ENCODE measurements around the gene CACNA1F. TPM values are rescaled to one million over a fixed set of nuclear protein-coding genes. Genes with fewer than 3 reads are reported as not detected.
"Not testable (repeated sequence)": the region's sequence is repeated elsewhere in the genome, so short reads cannot be mapped to it uniquely, and the experiment has no call there.

Gene CACNA1F
- polyA plus RNA-seq, 3 donors: 0.73 TPM; not detected in 2

GRCh38 chrX:49174723-49175122 is 58.4 kb downstream of the CACNA1F start:
- Histone ChIP-seq H3K36me3 (replicated peaks in 1 of 2; ENCODE audit: control insufficient read depth in 1 of 2, insufficient read depth in 2 of 2, low read length in 2 of 2) (peaks cover 35 to 50% of the 10 kb centered on the region in 2 donors), H3K4me3 (replicated peaks in 1 of 3; ENCODE audit: low read depth in 2 of 3, low read length in 3 of 3) (no peak overlapping the region), H3K9me3 (replicated peaks in 1 of 2; ENCODE audit: control insufficient read depth in 1 of 2, insufficient read depth in 1 of 2, low read length in 2 of 2) (no peaks in the 10 kb centered on the region), H3K4me1 (ENCODE audit: control insufficient read depth in 1 of 2, insufficient read depth in 2 of 2, low read length in 2 of 2) (peaks cover 58 to 71% of the 10 kb centered on the region in 2 donors), H4K20me1 (ENCODE audit: insufficient read depth, low read length) (peaks cover 11% of the 10 kb centered on the region), H2AFZ (ENCODE audit: insufficient read depth, low read depth, low read length, poor library complexity, severe bottlenecking) (no peak overlapping the region), H3K79me2 (ENCODE audit: insufficient read depth, low read length) (peaks cover 46% of the 10 kb centered on the region), H3K27ac (ENCODE audit: low read depth in 1 of 2, low read length in 2 of 2) (no peak overlapping the region), H3K4me2 (replicated peaks; ENCODE audit: extremely low read depth, low read length, poor library complexity, severe bottlenecking) (no peak overlapping the region), H3K27me3 (ENCODE audit: control insufficient read depth in 2 of 2, insufficient read depth in 2 of 2, low read length in 2 of 2) (no peaks in the 10 kb centered on the region), H3K9ac (ENCODE audit: insufficient read depth, low read length, poor library complexity, severe bottlenecking) (no peak overlapping the region)
- intact Hi-C loops (cut with micrococcal nuclease): no loop called here
- DNase-seq: no peak
- peak overlapping the region in 5 of 7 donors; percentile 3 to 74 (median 55) for H3K27ac Mint-ChIP-seq
- H3K27me3 Mint-ChIP-seq (ENCODE audit: low read depth in 3 of 3): peaks cover 0 to 5% (median 0%) of the 10 kb centered on the region in 3 donors
- no peak for TF ChIP-seq CTCF (IDR thresholded peaks at IDR 0.05)
- peaks cover 34 to 49% of the 10 kb centered on the region in 2 donors for H3K36me3 Mint-ChIP-seq
- H3K4me1 Mint-ChIP-seq: peaks cover 54% of the 10 kb centered on the region
- WGBS (ENCODE audit: insufficient coverage): no CpG with 5 or more reads among the region's 3 CpGs
- H3K4me3 Mint-ChIP-seq: no peak overlapping the region
- H3K9me3 Mint-ChIP-seq: peaks cover 0 to 30% (median 17%) of the 10 kb centered on the region in 7 donors

- H3K9me3 ChIP-seq (replicated peaks in 1 of 2; ENCODE audit: control insufficient read depth in 1 of 2, insufficient read depth in 1 of 2, low read length in 2 of 2); intact Hi-C loops (cut with micrococcal nuclease); DNase-seq; H2AFZ ChIP-seq (ENCODE audit: insufficient read depth, low read depth, low read length, poor library complexity, severe bottlenecking); H3K27me3 ChIP-seq (ENCODE audit: control insufficient read depth in 2 of 2, insufficient read depth in 2 of 2, low read length in 2 of 2); H3K27me3 Mint-ChIP-seq (ENCODE audit: low read depth in 3 of 3): not testable (repeated sequence)
- H3K36me3 ChIP-seq (replicated peaks in 1 of 2; ENCODE audit: control insufficient read depth in 1 of 2, insufficient read depth in 2 of 2, low read length in 2 of 2): peaks cover 24 to 38% of the 10 kb centered on the region in 2 donors
- H3K27ac ChIP-seq (ENCODE audit: low read depth in 1 of 2, low read length in 2 of 2): peak overlapping the region; percentile 17 to 97
- Mint-ChIP-seq H3K36me3 (peaks cover 25 to 39% of the 10 kb centered on the region in 2 donors), H3K4me3 (peak overlapping the region in 1 of 2 donors; percentile 86), H3K9me3 (peaks cover 0 to 30% (median 17%) of the 10 kb centered on the region in 7 donors), H3K4me1 (peaks cover 64% of the 10 kb centered on the region), H3K27ac (peak overlapping the region; percentile 89 to 98 (median 92))
- no CpG with 5 or more reads among the region's 8 CpGs for WGBS (ENCODE audit: insufficient coverage)
- H3K4me3 ChIP-seq (replicated peaks in 1 of 3; ENCODE audit: low read depth in 2 of 3, low read length in 3 of 3): peak overlapping the region in 1 of 3 experiments; percentile 85
- H3K9ac ChIP-seq (ENCODE audit: insufficient read depth, low read length, poor library complexity, severe bottlenecking): peak overlapping the region; percentile 93
- peaks cover 11% of the 10 kb centered on the region for H4K20me1 ChIP-seq (ENCODE audit: insufficient read depth, low read length)
- H3K4me2 ChIP-seq (replicated peaks; ENCODE audit: extremely low read depth, low read length, poor library complexity, severe bottlenecking): peak overlapping the region; percentile 82
- H3K4me1 ChIP-seq (ENCODE audit: control insufficient read depth in 1 of 2, insufficient read depth in 2 of 2, low read length in 2 of 2): peaks cover 69 to 82% of the 10 kb centered on the region in 2 donors
- H3K79me2 ChIP-seq (ENCODE audit: insufficient read depth, low read length): peaks cover 46% of the 10 kb centered on the region
These were observed 59.6 kb downstream of the CACNA1F start for GRCh38 chrX:49173544-49173943.
